ENCODE results near the gene TRIM54. TPM values are rescaled to one million over a fixed set of nuclear protein-coding genes. Genes with fewer than 3 reads are reported as not detected.

TRIM54 gene
- total and polyA plus RNA-seq, 9 of the 15 experiments (the other 6 are each of a cell fraction or from before 2014, with no cell fraction given), result not detected

DNA sequence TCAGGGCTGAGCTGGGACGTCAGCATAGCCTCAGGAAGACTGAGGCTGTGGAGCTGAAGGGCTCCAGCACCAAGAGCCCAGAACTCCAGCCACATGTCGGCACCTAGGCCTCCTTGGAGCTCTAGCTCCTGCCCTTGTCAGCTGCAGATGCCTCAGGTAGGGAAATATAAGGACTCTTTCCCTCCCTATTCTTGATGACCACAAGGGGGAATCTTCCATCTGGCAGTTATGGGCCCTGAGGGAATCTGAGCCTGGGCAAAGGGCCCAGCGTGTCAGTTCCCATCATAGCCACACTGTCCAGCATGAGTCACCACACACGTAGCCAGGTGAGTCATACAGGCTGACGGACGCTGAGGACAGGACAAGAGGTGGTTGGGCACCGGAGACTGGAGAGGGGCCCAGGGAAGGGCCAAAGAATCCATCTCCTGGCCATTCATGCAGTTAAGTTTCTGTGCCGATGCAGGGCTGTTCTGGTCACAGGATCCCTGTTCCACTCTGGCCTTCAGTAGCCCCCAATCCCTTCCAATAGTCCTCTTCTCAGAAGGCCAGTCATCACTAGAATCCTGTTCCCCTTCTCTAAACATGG lies 38.8 kb downstream of the TRIM54 start (continued):
- TF ChIP-seq, protein P1, sequence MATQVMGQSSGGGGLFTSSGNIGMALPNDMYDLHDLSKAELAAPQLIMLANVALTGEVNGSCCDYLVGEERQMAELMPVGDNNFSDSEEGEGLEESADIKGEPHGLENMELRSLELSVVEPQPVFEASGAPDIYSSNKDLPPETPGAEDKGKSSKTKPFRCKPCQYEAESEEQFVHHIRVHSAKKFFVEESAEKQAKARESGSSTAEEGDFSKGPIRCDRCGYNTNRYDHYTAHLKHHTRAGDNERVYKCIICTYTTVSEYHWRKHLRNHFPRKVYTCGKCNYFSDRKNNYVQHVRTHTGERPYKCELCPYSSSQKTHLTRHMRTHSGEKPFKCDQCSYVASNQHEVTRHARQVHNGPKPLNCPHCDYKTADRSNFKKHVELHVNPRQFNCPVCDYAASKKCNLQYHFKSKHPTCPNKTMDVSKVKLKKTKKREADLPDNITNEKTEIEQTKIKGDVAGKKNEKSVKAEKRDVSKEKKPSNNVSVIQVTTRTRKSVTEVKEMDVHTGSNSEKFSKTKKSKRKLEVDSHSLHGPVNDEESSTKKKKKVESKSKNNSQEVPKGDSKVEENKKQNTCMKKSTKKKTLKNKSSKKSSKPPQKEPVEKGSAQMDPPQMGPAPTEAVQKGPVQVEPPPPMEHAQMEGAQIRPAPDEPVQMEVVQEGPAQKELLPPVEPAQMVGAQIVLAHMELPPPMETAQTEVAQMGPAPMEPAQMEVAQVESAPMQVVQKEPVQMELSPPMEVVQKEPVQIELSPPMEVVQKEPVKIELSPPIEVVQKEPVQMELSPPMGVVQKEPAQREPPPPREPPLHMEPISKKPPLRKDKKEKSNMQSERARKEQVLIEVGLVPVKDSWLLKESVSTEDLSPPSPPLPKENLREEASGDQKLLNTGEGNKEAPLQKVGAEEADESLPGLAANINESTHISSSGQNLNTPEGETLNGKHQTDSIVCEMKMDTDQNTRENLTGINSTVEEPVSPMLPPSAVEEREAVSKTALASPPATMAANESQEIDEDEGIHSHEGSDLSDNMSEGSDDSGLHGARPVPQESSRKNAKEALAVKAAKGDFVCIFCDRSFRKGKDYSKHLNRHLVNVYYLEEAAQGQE (IDR thresholded peaks at IDR 0.05; ENCODE audit: borderline replicate concordance), result peak; percentile 58; the same call in 1 of the 2 replicates
- TF ChIP-seq, protein P1 (CRISPR knock-in tag; IDR thresholded peaks at IDR 0.05; ENCODE audit: low read depth), result no peak
- TF ChIP-seq SREBF1 (IDR thresholded peaks at IDR 0.05; ENCODE audit: borderline replicate concordance, low read depth, low read length) (no peak), FIP1L1 (IDR thresholded peaks at IDR 0.05; ENCODE audit: low read depth, low read length, poor library complexity, severe bottlenecking) (no peak), KLF16 (IDR thresholded peaks at IDR 0.05) (no peak), KDM1A (IDR thresholded peaks at IDR 0.05) (peak in 1 of 2 experiments; percentile 29; a peak in 1 of 4 replicates), ZFP36 (IDR thresholded peaks at IDR 0.05; ENCODE audit: low read depth, low read length, partially characterized antibody) (no peak), NR2F6 (CRISPR knock-in tag; IDR thresholded peaks at IDR 0.05) (no peak), RBM39 (optimal IDR thresholded peaks at IDR 0.05; ENCODE audit: low read depth, low read length) (no peak), HNRNPL (IDR thresholded peaks at IDR 0.05; ENCODE audit: low read depth, low read length) (no peak)
- TF ChIP-seq, protein P2, sequence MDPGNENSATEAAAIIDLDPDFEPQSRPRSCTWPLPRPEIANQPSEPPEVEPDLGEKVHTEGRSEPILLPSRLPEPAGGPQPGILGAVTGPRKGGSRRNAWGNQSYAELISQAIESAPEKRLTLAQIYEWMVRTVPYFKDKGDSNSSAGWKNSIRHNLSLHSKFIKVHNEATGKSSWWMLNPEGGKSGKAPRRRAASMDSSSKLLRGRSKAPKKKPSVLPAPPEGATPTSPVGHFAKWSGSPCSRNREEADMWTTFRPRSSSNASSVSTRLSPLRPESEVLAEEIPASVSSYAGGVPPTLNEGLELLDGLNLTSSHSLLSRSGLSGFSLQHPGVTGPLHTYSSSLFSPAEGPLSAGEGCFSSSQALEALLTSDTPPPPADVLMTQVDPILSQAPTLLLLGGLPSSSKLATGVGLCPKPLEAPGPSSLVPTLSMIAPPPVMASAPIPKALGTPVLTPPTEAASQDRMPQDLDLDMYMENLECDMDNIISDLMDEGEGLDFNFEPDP (CRISPR knock-in tag; IDR thresholded peaks at IDR 0.05), result no peak
- TF ChIP-seq, protein P3, sequence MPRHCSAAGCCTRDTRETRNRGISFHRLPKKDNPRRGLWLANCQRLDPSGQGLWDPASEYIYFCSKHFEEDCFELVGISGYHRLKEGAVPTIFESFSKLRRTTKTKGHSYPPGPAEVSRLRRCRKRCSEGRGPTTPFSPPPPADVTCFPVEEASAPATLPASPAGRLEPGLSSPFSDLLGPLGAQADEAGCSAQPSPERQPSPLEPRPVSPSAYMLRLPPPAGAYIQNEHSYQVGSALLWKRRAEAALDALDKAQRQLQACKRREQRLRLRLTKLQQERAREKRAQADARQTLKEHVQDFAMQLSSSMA (CRISPR knock-in tag; IDR thresholded peaks at IDR 0.05), result no peak
- TF ChIP-seq, protein P4, sequence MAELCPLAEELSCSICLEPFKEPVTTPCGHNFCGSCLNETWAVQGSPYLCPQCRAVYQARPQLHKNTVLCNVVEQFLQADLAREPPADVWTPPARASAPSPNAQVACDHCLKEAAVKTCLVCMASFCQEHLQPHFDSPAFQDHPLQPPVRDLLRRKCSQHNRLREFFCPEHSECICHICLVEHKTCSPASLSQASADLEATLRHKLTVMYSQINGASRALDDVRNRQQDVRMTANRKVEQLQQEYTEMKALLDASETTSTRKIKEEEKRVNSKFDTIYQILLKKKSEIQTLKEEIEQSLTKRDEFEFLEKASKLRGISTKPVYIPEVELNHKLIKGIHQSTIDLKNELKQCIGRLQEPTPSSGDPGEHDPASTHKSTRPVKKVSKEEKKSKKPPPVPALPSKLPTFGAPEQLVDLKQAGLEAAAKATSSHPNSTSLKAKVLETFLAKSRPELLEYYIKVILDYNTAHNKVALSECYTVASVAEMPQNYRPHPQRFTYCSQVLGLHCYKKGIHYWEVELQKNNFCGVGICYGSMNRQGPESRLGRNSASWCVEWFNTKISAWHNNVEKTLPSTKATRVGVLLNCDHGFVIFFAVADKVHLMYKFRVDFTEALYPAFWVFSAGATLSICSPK (IDR thresholded peaks at IDR 0.05; ENCODE audit: borderline replicate concordance), result no peak
